IMR-90 (cell line): Measurements from ENCODE around the gene LATS1.
A peak's percentile ranks its signal among the peaks of the same experiment; 100 is the strongest.

Experiments
- CTCF ChIP-seq: conservative IDR thresholded peaks from 2 replicates; pipeline ENCODE4 v1.5.1; 2012; ENCODE audit warnings: mild to moderate bottlenecking, low read depth, low read length, improper control_type of control experiment
- NFE2L2 ChIP-seq: fragments of 150-350 bp; IDR thresholded peaks from 2 replicates; pipeline ENCODE4 v1.6.1; 2016; ENCODE audit warnings: low read depth, mild to moderate bottlenecking, low read length
- POLR2A ChIP-seq: IDR thresholded peaks from 2 replicates; pipeline ENCODE4 v1.6.1; 2012; ENCODE audit warnings: mild to moderate bottlenecking, low read depth, low read length

- no peak for TF ChIP-seq NFE2L2
- TF ChIP-seq CTCF = no peak
- peak; percentile 56 for TF ChIP-seq POLR2A
These were observed 31.8 kb upstream of the LATS1 start, which contains the start of gene PCMT1 for GRCh38 chr6:149749594-149750135.
